IMR-90 (cell line): ENCODE results near the gene AP1M2.
A peak's percentile ranks its signal among the peaks of the same experiment; 100 is the strongest.

Source experiments
- MXI1 ChIP-seq: IDR thresholded peaks from 2 replicates; pipeline ENCODE4 v1.6.1; 2012; ENCODE audit warnings: low read depth, mild to moderate bottlenecking, low read length, moderate library complexity, borderline replicate concordance
- POLR2A ChIP-seq: IDR thresholded peaks from 2 replicates; pipeline ENCODE4 v1.6.1; 2012; ENCODE audit warnings: mild to moderate bottlenecking, low read depth, low read length
- RFX5 ChIP-seq: IDR thresholded peaks from 2 replicates; pipeline ENCODE4 v1.8.0; 2012; ENCODE audit warnings: low read depth, mild to moderate bottlenecking, low read length, moderate library complexity
- TF ChIP-seq, protein P1 (sequence below): conservative IDR thresholded peaks from 2 replicates; pipeline ENCODE4 v1.5.1; 2012; ENCODE audit warnings: mild to moderate bottlenecking, low read depth, low read length, improper control_type of control experiment

DNA sequence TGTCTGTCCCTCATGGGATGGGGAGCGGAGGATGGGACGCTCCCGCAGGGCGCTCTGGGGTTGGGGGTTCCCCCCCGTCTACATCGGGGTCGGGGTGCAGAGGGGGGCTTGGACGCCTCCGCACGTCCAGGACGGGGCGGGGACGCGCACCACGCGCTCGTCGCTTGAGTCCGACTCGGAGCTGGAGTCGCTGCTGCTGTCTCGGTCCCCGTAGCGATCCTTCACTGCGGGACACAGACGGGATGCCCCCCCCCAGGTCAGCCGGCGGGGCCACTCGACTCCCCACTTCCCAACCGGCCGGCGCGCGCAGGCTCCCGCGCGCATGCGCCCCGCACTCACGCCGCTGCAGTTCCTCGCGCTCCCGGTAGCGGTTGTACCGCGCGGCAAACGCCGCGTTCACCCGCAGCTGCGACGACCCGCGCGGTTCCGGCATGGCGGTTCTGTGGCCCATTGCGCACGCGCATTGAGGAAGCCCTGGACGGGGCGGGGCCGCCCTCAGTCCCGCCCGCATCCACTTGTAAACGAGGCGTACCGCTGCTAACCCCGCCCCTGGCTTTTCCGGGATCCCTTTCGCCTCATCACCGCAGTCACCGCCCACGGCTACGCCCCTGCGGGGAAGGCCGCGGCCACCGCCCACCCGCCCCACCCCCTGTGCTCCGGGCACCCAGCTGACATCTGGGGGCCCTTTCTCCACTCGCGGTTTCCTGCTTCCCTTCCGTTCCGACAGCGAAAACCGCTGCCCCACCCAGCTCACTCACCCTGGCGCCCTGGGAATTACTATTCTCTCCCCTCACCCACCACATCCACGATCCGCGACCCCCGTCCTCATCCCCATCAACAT is 21.3 kb downstream of the AP1M2 start, which contains the start of gene KRI1:
- TF ChIP-seq, protein P1, sequence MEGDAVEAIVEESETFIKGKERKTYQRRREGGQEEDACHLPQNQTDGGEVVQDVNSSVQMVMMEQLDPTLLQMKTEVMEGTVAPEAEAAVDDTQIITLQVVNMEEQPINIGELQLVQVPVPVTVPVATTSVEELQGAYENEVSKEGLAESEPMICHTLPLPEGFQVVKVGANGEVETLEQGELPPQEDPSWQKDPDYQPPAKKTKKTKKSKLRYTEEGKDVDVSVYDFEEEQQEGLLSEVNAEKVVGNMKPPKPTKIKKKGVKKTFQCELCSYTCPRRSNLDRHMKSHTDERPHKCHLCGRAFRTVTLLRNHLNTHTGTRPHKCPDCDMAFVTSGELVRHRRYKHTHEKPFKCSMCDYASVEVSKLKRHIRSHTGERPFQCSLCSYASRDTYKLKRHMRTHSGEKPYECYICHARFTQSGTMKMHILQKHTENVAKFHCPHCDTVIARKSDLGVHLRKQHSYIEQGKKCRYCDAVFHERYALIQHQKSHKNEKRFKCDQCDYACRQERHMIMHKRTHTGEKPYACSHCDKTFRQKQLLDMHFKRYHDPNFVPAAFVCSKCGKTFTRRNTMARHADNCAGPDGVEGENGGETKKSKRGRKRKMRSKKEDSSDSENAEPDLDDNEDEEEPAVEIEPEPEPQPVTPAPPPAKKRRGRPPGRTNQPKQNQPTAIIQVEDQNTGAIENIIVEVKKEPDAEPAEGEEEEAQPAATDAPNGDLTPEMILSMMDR, result peak; percentile 49
- TF ChIP-seq RFX5 (no peak), MXI1 (peak; percentile 68; the same call in 1 of the 2 replicates), POLR2A (0 out of 2 replicates have a peak, but pooled peaks have one; percentile 40)
